PC-3 (cell line): ENCODE data around the gene ABCG4.

Experiments used
- CTCF ChIP-seq: fragments of 300-600 bp; sonication (generic); conservative IDR thresholded peaks from 2 replicates; pipeline ENCODE4 v1.5.1; 2017; ENCODE audit warnings: antibody characterized with exemption, low read depth, mild to moderate bottlenecking, low read length
- EZH2 ChIP-seq: fragments of 300-600 bp; sonication (generic); IDR thresholded peaks from one replicate; pipeline ENCODE4 v1.6.1; 2017; ENCODE audit warnings: antibody characterized with exemption, mild to moderate bottlenecking, low read length; ENCODE audit not compliant: unreplicated experiment
- EZH2phosphoT487 ChIP-seq: fragments of 300-600 bp; sonication (generic); IDR thresholded peaks from 2 replicates; pipeline ENCODE4 v1.6.1; 2018; ENCODE audit warnings: mild to moderate bottlenecking, antibody characterized with exemption, low read length, borderline replicate concordance

- TF ChIP-seq CTCF, result no peak
- TF ChIP-seq EZH2, result no peak
- TF ChIP-seq EZH2phosphoT487, result no peak
Observed at GRCh38 chr11:119111361-119111925, 37.4 kb upstream of the ABCG4 start.
